HG03460 (cell line): ENCODE data around the gene FYB1.

Experiments
- ATAC-seq: cut with Tn5 transposase; IDR thresholded peaks from one replicate; pipeline ENCODE4 v1.9.1; 2021; ENCODE audit not compliant: unreplicated experiment

Gene FYB1

DNA sequence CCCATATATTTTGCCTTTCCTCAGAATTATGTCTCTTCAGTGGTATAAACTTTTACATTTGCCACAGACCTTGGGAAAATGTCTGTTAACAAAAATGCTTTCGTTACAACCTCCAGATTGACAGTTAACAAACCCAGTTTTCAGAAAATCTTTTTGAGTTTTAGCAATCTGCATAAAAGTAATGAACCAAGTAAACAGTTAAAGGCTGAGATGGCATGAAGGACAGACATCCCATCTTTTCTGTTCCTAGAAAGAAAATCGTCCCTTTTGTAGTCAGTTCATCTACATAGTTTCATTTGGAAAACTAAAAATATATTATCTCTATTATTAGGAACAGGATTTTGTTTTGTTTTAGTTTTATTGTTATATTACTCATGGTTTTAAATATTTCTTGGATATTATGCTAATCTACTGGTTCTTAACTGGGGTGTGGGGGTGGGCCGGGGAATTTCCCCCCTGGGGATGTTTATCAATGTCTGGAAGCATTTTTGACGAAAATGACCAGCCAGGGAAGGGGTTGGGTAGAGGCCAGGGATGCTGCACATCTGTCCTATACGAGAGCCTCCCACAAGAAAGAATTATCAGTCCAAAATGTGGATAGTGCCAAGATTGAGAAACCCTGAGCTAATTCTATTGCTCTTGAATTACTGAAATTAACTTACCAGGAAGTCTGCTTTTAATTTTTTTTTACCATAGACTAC is 11.9 kb downstream of the FYB1 start:
- ATAC-seq, result no peak

DNA sequence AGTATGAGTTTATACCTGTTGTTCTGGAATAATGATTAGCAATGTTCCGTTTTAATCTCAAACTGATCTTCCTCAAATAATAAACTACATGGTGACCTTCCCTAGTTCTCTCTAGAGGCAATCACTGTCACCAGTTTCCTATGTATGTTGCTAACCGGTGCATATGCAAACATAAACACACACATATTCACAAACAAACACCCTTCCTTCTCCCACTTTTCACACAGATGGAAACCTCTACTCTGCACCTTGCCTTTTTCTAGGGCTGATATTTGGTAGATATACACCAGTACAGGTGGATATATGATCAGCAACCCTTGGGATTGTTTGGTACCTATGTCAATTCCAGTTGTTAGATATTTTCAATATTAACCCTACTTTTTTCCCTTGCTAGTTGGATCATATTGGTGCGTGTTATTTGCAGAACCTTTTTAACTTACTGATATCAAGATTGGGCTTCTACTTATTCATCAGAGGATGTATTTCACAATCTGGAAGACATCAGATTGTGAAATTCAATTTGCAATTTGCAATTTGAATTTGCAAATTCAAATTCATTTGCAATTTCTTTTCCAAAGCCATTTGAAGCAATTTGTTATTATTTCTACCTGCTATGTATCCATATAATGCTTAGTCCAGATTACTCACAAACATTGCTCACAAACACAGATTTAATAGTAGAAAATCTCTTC is 12.6 kb downstream of the FYB1 start:
- no peak for ATAC-seq

GRCh38 chr5:39205550-39205949 is 13.8 kb downstream of the FYB1 start:
- ATAC-seq, result no peak

- no peak for ATAC-seq
Measured at GRCh38 chr5:39203951-39204350, 15.4 kb downstream of the FYB1 start.

GRCh38 chr5:39203275-39203922 is 16.0 kb downstream of the FYB1 start:
- ATAC-seq, result no peak

GRCh38 chr5:39202597-39203274 is 16.6 kb downstream of the FYB1 start:
- no peak for ATAC-seq

GRCh38 chr5:39201781-39202596 is 17.4 kb downstream of the FYB1 start:
- ATAC-seq, result no peak

GRCh38 chr5:39201160-39201780 is 18.1 kb downstream of the FYB1 start:
- ATAC-seq, result no peak

- no peak for ATAC-seq
Measured at GRCh38 chr5:39200081-39200480, 19.3 kb downstream of the FYB1 start.

DNA sequence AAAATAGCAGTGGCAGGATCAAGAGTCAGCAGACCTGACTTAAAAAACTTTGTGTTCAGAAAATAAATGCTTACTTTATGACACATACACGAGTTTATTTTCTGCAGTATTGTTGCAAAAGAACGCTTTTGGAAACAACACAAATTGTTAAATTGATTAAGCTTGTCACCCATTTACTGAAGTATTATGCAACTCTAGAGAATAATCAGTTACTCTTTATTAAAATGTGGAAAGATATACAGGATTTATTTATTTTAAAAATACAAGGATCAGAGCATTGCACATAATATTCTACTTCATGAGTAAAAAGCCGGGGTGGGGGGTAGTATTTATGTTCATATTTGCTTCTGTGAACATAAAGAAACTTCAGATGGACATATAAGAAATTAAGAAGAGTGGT is 20.0 kb downstream of the FYB1 start:
- ATAC-seq, result no peak

GRCh38 chr5:39198127-39198526 is 21.2 kb downstream of the FYB1 start:
- no peak for ATAC-seq

DNA sequence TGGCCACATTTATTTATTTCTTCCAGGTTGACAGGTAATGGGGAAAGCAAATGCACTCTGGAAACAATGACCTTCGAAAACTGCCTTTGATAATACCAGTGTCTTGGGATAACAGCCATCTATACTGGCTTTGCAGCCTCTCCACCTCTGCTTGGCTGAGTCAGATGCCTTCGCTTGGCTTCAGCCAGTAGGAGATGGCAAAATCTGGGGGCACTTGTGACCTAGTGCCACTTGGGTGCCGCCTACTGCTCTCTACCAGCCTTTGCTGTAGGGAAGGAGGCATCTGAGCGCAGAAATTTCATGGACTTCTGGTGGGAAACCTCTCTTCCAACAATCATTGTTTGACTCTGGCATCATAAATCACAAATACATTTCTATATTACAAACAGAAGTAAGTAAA is 21.8 kb downstream of the FYB1 start:
- no peak for ATAC-seq

GRCh38 chr5:39195198-39195826 is 24.1 kb downstream of the FYB1 start:
- no peak for ATAC-seq

DNA sequence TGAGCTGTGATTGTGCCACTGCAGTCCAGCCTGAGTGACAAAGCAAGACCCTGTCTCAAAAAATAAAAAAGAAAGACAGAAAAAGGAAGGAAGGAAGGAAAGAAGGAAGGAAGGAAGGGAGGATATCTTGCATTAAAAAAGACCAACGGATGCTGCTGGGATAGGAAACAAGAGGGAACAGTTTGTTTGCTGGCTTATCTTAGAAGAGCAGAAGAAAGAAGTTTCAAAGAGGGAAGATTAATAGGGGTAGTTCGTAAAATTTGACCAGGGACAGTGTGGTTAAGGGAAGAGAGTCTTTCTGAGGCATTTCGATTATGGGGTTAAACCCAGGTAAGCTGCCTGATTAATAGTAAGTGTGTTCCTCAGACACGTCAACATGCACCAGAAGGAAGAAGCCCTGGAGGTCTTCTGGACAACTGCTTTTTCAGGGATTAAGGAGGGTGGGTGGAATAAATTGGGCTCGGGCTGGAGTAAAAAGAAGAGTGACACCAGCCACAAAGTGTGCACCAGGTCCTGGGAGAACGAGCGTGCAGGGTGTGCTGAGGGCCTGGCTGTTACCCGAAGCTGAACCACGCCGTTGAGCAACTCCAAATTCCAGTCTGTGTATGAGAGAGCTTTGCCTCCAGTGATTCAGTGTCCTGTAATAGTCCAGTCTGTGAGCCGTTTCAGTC is 24.8 kb downstream of the FYB1 start:
- no peak for ATAC-seq

GRCh38 chr5:39193553-39194465 is 25.6 kb downstream of the FYB1 start:
- no peak for ATAC-seq

GRCh38 chr5:39192450-39193160 is 26.8 kb downstream of the FYB1 start:
- ATAC-seq, result no peak

DNA sequence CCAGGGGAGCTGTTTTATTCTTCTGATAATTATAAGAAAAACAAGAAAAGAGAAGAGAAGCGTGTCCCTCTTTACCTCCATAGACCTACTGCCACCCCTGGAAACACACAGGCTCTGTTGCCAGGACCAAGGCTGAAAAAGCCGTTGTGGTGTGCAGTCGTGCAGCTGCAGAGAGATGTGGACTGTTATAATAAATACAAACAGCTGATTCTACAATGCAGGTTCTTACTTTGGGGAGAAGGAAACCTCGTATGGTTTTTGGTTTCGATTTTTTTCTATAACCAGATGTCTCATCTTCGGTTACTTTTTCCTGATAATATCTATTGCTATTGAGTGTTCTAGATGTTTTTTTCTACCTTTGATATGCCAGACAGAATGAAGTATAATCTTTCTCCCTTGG is 28.1 kb downstream of the FYB1 start:
- ATAC-seq, result peak; percentile 55
